CD4-positive, alpha-beta T cell treated with Interleukin-17A for 1 hour (primary cell): ENCODE measurements around the gene ATP8A2.
A peak's percentile ranks its signal among the peaks of the same experiment; 100 is the strongest.
"Not testable (repeated sequence)": the region's sequence is repeated elsewhere in the genome, so short reads cannot be mapped to it uniquely, and the experiment has no call there.

Source experiments
- DNase-seq: peaks from one replicate; pipeline ENCODE4 v3.0.0-alpha.2; 2020

The ATP8A2 gene

GRCh38 chr13:25571237-25571636 lies 199.5 kb downstream of the ATP8A2 start:
- no peak for DNase-seq

DNA sequence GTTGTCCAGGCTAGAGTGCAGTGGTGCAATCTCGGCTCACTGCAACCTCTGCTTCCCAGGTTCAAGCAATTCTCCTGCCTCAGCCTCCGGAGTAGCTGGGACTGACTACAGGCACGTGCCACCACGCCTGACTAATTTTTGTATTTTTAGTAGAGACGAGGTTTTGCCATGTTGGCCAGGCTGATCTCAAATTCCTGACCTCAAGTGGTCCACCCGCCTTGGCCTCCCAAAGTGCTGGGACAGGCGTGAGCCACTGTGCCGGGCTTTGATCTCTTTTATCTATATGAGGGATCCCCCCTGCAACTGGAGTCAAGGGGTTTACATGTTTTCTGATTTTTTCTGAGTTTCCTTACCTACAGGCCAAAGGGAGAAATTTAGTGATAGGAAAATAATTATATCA lies 200.4 kb downstream of the ATP8A2 start:
- DNase-seq: not testable (repeated sequence)

- peak; percentile 71 for DNase-seq
Measured at GRCh38 chr13:25574437-25575411, 202.9 kb downstream of the ATP8A2 start.

DNA sequence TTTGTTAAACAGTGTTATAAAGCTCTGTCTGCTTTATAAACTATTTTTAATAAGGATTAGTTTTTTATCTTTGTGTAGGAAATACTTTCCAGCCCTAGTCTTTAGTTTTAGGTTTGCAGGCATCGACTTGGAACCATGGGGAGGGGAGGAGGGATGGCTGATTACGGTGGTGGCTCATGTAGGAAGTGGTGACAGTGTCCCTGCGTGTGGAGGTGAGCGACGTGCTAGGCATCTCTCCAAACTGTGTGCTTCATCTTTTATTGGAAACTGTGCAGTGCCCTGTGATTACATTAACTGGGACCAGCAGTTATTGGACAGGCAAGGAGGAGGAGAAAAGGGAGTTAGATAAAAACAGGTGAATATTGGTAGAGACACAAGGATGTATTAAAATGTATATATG lies 203.8 kb downstream of the ATP8A2 start:
- no peak for DNase-seq

DNA sequence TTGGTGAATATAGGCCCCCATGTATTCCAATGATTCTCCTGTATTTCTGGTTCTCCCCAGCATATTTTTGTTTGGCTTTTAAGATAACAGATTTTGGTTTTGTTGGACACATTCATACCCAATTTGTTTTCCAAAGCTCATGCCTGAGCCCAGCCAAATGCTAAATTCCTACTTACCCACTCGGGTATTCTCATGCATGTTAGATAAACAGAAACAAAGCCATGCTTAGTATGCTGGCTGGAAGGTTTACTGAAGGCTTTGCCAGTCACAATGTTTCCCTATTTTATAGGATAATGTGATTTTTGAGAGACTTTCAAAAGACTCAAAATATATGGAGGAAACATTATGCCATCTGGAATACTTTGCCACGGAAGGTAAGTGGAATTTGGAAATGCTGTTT lies 206.8 kb downstream of the ATP8A2 start:
- no peak for DNase-seq

DNA sequence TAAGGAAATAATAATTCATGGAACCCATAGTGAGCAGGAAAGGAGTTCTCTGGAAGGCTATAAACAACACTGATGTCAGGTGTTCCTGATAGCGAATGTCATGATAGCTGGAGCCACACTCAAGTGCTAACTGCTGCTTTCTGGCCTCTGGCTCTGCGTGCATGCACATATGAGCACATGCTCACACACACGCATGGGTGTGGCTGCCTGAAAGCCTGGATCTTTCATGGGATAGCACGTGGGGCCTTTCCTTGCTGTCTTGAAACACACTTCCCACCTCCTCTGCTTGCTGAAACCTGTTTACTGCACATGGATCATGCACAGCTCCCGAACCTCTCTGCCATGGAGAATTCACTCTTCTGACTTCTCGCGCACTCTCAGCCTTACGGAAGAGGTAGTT lies 207.4 kb downstream of the ATP8A2 start:
- DNase-seq: no peak

DNA sequence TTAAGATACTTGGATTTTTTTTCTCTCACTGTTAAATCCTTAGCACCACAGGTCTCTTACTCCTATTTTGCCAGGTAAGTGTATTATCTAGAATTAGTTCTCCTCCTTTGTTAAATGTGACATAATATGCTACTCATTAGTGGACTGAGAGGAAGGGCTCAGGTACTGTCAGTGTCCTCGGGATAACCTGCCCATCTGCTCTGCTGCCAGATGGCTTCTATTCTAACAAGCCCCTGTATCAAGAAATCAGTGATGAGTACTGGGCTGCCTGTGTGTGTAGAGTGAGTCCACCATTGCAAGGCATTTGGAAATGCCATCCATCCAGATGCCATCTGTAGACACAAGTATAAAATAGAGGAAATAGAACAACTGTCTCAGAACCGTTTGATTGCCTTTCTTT lies 209.6 kb downstream of the ATP8A2 start:
- no peak for DNase-seq

GRCh38 chr13:25584087-25584486 lies 212.3 kb downstream of the ATP8A2 start:
- DNase-seq: no peak

- no peak for DNase-seq
Measured at GRCh38 chr13:25585000-25585399, 213.2 kb downstream of the ATP8A2 start.

GRCh38 chr13:25587326-25587980 lies 215.7 kb downstream of the ATP8A2 start:
- no peak for DNase-seq

GRCh38 chr13:25588336-25589060 lies 216.7 kb downstream of the ATP8A2 start:
- DNase-seq: no peak

DNA sequence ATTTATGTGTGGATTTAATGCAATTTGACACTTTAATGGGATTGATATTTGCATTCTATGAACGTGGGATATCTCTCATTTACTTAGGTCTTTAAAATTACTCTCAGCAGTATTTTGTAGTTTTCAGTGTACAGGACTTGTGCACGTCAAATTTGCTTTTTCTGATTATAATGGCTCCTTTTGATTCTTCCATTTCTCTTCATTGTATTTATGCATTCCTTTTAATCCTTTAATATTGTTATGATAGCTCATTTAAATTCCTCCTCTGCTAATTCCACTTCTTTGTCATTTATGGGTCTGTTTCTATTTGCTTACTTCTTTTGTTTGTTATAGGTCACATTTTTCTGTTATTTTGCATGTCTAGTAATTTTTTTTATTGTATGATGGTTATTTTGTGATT lies 226.6 kb downstream of the ATP8A2 start:
- DNase-seq: no peak

GRCh38 chr13:25602176-25602575 lies 230.4 kb downstream of the ATP8A2 start:
- no peak for DNase-seq

GRCh38 chr13:25604106-25604505 lies 232.3 kb downstream of the ATP8A2 start:
- DNase-seq: no peak

GRCh38 chr13:25607096-25607495 lies 235.3 kb downstream of the ATP8A2 start:
- DNase-seq: no peak

DNA sequence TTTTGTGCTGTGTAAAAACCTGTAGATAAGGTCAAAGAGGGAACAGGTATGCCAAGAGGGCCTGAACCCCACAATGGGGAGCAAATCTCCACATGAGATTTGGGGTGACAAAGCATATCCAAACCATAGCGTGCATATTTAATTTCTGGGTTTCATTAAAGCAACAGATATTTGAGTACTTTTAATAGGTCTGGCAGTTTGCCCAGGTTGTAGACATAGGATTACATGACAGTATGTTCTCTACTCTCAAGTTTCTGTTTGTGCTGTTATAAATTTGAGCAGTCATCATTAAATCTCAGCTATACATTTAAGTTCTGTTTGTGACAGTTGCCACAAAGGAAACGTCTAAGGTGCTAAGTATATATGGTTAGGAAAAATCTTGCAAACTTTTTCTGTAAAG lies 236.4 kb downstream of the ATP8A2 start:
- no peak for DNase-seq

DNA sequence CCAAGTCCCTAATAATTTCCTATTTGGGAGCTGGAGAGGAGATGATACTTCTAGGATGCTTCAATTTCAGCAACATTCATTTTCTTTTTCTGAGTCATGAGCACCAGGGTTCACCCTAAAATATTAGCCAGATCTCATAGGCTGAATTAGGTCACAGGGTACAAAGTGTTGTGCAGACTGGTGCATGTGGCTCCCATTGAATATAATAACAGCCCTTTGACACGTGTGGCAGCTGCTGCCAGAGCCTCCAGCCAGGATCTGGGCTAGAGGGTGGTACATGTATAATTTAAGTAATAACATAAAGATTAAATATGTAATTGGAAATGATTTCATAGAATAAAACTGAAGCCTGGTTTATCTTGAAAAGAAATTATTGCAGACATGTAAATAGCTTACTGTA lies 244.9 kb downstream of the ATP8A2 start:
- no peak for DNase-seq

DNA sequence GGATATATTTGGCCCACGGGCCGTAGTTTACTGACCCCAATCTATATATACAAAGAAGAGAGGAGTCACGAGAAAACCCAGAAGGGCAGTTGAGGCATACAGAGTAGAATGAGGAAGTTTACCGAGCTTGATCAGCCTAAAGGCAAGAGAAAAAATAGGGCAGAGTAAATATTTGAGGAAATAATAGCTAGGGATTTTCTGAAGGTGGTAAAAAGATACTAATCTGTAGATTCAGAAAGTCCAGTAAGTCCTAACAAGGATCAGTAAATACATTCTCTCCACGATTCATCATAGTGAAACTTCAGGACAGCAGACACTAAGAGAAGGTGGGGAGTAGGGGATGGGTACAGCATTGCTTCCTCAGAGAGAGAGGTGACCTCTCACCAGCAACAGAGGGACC lies 248.1 kb downstream of the ATP8A2 start:
- DNase-seq: no peak

GRCh38 chr13:25625414-25625813 lies 253.6 kb downstream of the ATP8A2 start:
- DNase-seq: no peak

- no peak for DNase-seq
Measured at GRCh38 chr13:25630329-25630900, 258.6 kb downstream of the ATP8A2 start.

GRCh38 chr13:25632166-25632888 lies 260.6 kb downstream of the ATP8A2 start:
- DNase-seq: no peak

DNA sequence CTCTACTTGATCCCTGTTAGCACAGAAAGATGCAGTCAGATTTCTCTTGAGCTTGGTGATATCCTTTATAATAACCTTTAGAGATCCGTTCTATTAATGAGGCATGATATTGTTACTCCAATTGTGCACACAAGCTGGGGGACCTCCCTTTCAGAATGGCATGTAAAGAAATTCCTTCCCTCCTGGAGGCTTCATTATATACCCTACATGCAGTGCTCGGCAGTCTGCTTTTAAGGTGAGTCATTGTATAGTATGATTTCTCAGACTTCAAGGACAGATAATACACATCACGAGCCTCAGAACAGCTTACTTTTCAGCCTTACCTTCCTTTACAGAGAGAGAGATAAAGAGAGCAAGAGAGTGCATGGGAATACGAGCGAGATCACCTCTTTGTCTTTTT lies 261.3 kb downstream of the ATP8A2 start:
- DNase-seq: no peak

GRCh38 chr13:25645681-25646080 lies 273.9 kb downstream of the ATP8A2 start:
- DNase-seq: no peak
